Measurements from ENCODE around the gene ZNRD2.

ZNRD2 gene

DNA sequence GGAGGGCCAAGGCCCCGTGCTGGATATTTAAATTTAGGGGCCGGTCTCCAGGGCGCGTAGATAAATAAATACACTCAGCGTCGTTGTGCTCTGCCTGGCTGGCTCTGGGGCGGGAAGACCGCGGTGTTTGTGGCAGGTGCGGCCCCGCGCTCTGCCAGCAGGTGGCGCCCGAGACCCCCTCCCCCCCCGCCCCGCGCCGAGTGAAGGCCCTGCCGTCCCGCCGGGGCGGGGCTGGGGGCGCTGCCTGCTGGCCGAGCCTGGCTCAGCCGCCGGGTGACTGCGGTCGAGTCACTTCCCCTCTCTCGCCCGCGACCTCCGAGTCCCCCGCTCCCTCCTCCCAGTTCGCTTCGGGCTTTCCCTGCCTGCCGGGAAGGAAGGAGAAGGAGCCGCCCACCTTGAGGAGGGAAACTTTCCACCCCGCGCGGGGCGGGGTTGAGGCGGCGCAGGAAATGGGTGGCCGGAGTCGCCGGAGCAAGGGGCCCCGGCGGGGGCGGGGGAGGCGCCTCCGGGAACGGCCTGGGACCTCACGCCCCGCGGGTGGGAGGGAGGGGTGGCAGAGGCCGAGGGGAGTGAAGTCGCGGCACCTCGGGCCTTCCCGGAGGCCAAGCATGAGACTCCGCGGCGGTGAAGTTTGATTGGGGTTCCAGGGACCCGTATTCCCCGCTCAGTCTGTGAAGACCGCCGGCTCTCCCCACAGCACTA is 4.0 kb downstream of the ZNRD2 start:
- peak; percentile 95 for DNase-seq

DNA sequence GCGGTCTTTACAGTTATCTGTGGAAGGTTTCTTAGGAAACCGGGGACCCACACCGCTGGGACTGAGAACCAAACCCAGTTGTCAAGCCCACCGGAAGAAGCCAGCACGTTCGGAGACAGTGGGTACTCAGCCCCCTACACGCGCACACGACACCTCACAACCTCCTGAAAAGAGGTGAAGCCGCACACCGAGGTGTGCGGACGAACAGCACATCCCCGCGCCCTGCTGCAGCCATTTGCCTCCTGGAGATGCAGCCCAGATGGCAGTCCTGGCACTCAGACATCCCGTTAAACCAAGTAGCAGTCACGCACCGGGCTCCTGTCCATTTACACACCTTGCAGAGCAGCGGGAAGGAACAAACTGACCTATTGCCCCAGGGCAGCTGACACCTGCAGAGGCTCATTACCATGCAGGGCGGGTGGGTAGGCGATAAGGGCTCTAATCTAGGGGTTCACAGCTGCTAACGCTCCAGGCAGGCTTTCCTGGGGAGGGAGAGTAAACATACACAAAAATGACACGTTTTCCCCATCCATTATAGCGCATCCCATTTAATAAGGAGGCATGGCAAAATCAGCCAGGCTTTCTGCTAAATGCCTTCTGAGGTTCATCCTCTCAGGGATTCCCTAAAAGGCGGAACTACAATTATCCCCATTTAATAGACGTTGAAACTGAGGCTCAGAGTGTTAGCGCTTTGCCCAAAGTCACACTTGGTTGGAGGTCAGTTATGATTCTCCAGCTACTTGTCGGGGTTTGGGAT is 4.7 kb downstream of the ZNRD2 start:
- no peak for DNase-seq

DNA sequence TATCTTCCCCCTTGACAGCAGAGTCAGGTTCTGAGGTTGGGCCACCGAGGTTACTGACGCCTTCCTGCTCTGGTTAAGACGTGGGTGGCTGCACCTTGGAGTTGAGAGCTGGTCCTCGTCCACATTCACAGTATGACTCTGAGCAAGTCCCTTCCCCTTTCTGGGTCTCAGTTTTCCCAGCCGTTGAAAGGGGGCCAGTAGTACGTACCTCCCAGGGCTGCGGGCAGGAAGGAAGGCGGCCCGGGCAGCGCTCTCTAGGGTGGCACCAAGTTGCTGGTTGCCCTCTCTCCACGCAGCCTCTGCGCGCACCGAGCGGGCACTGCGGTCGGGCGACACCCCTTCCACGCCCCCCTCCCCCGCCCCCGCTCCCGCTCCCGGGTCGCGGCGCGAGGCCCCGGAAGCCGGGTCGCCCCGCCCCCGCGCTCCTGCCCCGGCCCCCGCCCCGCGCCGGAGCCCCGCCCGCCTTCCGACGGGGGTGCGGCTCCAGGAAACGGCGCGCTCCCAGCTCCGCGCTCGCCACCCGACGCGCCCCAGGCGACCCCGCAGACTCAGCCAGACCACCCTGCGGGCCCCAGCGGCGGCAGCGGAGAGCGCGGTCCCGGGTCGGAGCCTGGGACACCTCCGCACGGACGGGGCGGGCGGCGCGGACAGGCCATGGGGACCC is 5.4 kb downstream of the ZNRD2 start, which contains the start of gene EHBP1L1:
TSS of gene EHBP1L1 (plus strand) at position 486 of the 664 bp plus-strand sequence. CDS start 250 bp downstream, outside the sequence.
- peak; percentile 51 for DNase-seq

DNA sequence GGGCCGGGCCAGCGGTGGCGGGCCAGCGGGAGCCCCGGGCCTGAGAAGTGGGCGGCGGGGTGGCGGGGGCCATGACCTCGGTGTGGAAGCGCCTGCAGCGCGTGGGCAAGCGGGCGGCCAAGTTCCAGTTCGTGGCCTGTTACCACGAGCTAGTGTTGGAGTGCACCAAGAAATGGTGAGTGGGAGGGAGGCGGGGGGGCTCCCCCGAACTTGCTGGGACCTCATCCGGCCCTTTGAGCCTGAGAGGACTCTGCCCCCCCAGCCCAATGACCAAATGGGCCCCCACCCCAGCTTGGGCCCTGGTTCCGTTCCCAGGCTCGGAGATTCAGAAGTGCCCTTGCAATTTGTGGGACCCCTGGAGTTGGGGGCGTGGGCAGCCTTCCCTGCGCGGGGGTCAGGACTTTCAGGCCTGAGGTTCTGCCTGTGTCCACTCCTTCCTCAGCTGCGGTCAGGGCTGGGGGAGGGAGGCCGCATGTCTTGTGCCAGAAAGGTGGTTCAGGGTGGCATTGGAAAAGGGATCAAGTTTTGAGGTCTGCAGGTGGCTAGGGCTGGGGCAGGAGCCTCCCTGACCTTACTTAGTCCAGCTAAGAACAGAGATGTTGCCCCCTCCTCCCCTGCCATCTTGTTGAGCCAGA is 6.1 kb downstream of the ZNRD2 start:
- DNase-seq, result no peak

DNA sequence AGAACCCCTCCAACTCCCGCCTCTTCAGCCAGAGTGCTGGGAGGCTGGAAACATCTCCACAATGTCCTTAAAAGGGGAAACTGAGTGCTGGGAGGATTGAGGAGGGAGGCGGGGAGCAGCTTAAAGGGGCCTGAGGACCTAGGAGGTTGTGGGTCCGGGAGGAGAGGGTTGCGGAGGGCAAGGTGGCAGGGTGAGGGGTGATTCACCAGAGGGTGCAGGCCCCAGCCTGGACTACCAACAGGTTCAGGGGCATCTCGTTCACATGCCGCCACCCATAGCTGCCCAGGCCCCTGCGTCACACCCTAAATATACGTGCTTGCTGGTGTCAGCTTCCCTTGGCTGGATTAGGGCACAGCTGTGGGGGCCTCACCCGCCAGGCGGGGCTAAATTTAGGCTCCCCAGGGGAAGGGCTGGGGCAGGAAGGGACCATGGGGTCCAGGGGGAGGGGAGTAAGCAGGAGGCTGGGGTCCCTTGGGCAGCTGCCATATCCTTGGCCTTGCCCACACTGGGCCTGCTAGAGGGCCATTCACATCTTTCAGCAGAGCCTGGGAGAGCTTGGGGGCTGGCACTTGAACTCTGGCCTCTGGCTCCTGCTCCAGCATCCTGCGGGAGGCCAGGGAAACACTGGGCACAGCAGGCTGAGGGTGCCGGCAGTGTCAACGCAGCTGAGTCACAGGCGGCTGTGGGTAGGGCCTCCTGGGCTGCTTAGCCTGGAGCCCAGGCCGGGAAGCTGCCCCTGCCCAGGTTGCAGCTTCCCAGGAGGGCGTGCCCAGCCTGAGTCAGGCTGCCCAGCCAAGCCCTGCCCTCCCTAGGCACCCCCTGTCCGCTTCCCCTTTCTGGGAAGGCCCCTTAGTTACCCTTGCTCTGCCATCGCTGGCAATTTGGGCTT is 6.8 kb downstream of the ZNRD2 start:
- DNase-seq, result peak; percentile 67

DNA sequence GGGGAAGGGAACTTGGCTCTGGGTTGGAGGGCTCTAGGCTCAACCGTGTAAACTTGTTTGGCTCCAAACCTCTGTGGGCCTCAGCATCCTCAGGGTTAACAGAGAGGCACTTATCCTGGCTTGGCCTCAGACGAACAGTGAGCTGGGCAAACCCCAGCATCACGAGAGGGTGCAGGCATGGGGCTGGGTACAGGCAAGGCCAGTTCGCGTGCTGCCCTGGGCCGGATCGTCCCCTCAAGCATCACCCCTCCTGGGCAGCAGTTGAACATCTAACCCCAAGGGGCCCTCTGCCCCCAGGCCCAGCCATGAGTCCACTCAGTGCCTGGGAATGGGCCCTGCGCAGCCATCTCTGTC is 7.5 kb downstream of the ZNRD2 start:
- DNase-seq, result no peak

DNA sequence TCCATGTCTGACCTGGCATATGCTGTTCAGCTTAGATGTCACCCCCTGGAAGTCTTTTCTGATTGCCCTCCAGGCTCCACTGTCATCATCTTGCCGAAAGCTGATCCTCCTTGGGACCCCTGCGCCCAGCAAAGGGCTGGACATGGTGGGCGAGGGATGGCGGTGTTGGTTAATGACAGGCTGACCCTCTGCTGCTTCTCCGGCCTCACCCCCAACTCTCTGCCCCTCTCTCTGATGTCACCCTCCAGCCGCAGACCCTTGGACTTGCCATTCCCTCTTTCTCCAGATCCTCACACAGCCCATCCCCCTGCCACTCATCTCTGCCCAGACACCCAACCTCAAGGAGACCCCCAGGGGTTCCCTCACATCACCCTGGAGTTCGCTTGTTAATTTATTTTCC is 7.9 kb downstream of the ZNRD2 start:
- DNase-seq, result no peak

DNA sequence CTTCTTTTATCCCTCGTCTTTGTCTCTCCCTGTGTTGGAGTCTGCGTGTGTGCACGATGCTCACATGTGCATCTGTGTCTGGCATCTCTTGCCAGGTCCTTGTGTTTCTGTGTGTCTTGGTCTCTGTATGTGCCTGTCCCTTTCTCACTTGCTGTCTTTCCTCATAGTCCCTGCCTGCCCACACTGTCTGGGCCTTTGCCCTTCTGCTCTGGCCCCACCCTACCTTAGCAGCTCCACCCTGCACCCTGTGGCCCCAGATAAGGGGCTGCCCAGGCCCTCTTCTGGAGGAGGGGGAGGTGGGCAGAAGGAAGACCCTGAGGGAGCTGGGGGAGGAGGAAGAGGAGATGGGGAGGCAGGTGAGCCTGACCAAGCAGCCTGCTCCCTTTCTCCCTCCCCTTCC is 8.4 kb downstream of the ZNRD2 start:
- no peak for DNase-seq

DNA sequence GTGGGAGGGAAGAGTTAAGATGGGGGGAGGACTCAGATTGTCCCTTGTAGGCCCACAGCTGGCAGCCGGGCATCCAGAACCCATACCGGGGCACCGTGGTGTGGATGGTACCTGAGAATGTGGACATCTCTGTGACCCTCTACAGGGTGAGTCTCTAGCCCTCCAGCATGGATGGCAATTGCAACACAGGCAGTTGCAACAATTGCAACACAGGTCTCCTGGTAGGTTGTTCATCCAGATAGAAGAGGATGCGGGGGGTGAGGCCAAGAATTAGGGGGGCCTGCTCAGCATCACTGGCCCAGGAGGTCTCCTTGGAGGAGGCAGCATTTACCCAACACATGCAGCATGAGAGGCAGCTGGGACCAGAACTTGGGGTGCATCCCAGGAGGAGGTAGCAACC is 9.0 kb downstream of the ZNRD2 start:
- no peak for DNase-seq

DNA sequence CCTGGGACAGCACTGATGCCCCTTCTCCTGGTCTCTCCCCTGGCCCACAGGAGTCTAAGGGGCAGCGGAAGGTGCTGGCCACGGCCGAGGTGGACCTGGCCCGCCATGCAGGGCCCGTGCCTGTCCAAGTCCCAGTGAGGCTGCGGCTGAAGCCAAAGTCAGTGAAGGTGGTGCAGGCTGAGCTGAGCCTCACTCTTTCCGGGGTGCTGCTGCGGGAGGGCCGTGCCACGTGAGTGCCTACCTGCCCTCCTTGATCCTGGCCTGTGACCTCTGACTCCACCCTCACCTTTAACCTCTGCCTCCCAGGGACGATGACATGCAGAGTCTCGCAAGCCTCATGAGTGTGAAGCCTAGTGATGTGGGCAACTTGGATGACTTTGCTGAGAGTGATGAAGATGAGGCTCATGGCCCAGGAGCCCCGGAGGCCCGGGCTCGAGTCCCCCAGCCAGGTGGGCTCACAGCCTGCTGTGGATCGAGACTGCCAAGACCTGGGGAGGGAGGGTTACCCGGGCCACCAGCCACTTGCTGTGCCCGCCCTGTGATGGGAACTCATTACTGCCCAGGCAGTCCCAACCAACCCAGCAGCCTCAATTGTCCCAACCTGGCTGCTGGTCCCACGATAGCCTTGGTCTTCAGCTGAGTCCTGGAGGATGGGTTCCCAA is 9.9 kb downstream of the ZNRD2 start:
- no peak for DNase-seq

DNA sequence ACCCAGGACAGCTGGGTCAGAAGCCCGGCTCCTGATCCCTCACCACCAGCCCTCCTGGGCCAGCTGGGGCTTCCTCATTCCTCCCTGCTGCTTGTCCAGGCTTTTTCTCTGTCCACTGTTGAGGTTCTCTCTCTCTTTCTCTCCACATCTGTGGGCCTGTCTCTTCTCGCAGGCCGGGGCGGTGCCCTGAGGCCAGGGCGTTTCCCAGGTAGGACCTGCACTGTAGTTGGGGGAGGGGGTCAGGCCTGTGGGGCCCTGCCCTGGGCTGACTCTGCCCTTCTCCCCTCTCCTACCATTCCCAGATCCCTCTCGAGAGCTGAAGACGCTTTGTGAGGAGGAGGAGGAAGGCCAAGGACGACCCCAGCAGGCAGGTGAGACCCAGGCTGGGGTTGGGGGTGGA is 10.5 kb downstream of the ZNRD2 start:
- DNase-seq, result no peak

DNA sequence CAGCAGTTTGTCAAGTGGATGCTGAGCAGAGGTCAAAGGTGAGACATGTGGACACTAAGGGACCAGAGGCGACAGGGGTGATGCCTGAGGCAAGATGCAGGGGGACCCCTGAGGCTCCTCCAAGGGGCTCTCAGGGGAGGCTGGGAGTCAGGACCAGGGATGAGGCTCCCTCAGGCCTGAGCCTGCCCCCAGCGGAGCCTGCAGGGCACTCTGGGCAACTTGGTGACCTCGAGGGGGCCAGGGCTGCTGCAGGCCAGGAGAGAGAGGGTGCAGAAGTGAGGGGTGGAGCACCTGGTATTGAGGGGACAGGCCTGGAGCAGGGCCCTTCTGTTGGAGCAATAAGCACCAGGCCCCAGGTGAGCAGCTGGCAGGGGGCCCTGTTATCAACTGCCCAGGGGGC is 11.7 kb downstream of the ZNRD2 start:
- no peak for DNase-seq

DNA sequence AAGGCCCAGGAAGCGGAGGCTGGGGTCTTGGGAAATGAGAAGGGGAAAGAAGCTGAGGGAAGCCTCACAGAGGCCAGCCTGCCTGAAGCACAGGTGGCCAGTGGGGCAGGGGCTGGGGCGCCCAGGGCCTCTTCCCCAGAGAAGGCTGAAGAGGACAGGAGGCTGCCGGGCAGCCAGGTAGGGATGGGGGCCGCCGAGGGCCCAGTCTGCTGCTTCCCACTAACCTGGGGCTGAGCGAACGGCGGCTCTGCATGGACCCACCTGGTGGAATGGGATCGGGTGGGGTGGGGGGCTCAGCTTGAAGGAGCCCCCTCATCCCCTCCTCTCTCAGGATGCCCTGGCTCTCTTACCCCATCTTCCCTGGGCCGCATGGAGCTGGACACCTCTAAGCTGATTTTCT is 13.3 kb downstream of the ZNRD2 start:
- no peak for DNase-seq

DNA sequence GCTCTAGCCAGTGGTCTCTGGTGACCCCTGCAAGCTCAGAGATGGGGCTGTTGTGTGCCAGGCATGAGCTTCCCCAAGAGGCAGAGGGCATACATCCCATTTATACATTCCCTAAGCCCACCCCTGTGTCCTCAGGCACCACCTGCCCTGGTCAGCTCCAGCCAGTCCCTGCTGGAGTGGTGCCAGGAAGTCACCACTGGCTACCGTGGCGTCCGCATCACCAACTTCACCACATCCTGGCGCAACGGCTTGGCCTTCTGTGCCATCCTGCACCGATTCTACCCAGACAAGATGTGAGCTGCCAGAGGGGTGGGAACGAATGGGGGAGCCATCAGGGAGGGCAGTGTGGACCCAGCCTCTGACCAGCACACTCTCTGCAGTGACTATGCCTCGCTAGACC is 13.8 kb downstream of the ZNRD2 start:
- no peak for DNase-seq

DNA sequence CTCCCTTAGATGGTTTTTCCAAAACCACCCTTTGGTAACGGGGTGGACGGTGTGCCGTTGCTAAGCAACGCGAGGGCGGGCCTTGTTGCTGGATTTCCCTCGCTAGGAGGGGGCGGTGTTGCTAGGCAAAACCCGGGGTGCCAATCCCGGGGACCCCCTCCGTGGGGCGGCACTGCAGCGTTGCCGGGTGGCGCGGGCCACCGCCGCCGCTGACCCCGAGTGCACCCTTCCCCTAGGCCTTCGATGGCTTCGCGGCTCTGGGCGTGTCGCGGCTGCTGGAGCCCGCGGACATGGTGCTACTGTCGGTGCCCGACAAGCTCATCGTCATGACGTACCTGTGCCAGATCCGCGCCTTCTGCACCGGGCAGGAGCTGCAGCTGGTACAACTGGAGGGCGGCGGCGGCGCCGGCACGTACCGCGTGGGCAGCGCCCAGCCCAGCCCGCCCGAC is 14.5 kb downstream of the ZNRD2 start:
- no peak for DNase-seq

DNA sequence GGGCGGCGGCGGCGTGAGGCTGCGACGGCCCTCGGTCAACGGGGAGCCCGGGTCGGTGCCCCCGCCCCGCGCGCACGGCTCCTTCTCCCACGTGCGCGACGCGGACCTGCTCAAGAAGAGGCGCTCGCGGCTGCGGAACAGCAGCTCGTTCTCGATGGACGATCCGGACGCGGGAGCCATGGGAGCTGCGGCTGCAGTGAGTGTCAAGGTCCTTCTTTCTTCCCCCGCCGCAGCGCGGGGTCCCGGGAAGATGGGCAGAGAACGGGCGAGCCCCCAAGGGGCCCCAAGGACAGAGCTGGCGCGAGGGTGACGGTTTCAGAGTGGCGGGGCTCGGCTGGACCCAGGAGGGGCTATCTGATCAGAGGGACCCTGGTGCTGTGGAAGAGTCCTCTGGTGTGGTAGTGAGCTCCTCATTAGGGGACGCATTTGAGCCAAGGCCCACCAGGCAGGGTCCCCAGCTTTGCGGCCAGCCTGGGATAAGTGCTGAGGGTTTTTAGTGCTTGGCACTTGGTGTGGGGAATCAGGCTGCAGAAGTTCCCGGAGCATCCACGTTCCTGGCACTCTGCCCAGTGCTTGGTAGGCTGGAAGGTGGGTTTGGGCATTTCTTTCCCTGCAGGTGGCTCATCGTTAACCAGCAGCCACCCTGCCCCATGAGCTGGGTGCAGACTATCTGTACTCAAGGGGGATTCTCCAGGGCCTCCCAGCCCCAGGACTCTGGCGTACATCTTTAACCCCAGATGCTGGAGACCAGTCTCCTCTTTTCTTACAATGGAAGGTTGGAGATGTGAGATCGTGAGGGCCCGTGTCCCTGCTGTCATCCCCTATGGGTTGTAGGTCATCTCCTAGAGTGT is 15.3 kb downstream of the ZNRD2 start:
- no peak for DNase-seq

DNA sequence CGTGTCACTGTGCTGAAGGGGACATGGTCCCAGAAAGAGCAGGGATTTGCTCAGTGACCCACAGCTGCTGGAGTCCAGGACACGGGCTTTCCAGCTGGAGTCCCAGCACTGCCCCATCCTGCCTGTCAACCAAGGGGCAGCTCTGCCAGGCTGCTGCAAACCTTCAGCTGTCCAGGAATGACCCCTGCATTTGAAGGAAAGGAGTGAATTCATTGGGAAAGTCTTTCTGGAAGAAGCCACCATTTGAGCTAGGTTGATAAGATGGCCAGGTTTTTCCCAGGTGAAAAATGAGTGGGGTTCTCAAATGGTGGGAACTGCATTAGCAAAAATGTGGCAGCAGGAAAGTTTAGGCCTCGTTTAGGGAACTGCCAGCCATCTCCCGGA is 16.0 kb downstream of the ZNRD2 start:
- no peak for DNase-seq

DNA sequence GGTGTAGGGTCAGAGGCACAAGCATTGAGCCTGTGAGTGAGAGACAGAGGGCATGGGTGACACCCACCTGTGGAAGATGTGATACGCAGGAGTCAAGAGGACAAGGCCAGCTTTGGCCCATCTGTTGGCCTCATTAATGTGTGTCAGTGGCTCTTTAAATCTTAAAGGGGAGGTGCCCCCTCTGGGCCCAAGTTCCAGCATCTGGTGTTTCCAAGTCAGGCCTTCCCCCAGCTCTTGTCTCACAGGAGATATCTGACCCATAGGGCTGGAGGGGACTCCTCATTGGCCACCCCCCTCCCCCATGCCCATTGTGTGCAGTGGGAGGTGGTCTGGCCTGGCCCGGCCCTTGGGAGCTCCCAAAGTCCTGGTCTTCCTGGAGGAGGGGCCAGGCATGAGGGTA is 16.4 kb downstream of the ZNRD2 start:
- peak; percentile 49 for DNase-seq

DNA sequence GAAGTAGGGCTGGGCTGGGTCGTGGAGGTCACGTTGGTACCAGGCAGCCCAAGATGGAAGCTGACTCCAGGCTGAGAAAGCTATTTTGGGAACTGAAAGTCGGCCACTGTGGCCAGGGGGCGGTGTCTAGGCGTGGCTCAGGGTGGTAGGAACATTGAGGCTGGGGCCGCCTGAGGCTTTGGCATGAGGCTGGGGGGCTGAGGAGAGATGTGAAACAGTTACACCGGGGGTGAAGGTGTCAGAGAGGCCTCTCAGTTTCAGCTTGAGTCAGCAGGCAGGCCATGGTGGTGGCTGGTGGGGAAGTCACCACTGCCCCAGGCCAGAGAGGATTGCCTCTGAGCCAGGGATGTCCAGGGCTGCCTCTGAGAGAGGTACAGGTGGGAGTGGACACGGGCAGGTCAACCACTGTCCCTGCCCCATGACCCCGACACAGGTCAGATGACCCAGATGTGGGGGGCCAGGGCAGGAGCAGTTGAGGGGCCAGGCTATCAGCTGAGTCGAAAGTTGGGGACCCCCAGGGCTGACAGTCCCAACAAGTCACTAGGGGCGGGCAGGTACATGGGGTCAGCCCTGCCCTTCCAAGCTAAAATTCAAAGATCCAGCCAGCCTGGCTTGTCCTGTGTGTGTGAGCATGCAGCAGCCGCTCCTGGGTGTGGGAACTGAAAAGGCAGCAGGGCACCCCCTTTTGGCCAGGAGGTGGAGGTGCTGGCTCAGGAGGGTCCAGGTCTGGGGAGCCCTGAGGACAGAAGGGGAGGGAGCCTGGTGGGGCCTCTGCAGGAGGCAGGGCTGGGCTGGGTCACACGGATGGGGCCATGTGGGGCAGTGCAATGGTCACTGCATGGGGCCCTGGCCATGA is 18.1 kb downstream of the ZNRD2 start:
- peak; percentile 41 for DNase-seq
